ENCODE results near the gene HIVEP2. TPM values are rescaled to one million over a fixed set of nuclear protein-coding genes. Genes with fewer than 3 reads are reported as not detected.

Gene HIVEP2
- polyA plus RNA-seq, 4 donors = 11.6 to 13.8 (median 12.4) TPM

DNA sequence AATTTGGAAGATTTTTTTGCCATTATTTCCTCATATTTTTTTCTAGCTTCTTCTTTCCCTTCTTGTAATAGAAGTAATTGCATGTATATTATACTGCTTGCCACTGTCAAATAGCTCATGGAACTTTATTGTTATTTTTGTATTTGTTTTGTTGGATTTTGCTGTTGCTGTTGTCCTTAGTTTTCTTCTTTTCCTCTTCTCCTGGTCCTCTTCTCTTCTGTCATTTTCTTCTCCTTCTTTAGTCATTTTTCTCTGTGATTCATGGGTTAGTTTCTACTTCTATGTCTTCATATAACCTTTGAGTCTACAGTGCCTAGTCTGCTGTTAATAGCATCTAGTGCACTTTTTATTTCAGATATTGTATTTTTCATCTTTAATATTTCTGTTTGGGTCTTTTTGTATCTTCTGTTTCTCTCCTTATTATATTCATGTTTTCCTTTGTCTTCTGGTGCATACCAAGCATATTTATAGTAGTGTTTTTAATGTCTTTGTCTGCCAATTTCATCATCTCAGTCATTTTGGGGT is 226.2 kb downstream of the HIVEP2 start:
- no peak for DNase-seq (ENCODE audit: low read depth in 4 of 4, low spot score in 2 of 4)

DNA sequence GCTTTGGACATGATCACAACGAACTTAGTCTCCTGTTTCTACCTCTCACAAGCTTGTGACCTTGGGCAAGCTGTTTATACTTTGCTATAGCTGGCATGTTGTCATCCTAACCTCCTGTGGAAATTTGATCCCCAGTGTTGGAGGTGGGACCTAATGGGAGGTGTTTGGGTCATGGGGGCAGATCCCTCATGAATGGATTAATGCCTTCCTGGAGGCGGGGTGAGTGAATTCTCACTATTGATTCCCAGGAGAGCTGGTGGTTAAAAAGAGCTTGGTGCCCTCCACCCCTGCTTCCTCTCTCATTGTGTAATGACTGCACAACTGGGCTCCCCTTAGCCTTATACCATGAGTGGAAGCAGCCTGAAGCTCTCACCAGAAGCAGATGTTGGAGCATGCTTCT is 228.9 kb downstream of the HIVEP2 start:
- DNase-seq (ENCODE audit: low read depth in 4 of 4, low spot score in 2 of 4) = no peak

DNA sequence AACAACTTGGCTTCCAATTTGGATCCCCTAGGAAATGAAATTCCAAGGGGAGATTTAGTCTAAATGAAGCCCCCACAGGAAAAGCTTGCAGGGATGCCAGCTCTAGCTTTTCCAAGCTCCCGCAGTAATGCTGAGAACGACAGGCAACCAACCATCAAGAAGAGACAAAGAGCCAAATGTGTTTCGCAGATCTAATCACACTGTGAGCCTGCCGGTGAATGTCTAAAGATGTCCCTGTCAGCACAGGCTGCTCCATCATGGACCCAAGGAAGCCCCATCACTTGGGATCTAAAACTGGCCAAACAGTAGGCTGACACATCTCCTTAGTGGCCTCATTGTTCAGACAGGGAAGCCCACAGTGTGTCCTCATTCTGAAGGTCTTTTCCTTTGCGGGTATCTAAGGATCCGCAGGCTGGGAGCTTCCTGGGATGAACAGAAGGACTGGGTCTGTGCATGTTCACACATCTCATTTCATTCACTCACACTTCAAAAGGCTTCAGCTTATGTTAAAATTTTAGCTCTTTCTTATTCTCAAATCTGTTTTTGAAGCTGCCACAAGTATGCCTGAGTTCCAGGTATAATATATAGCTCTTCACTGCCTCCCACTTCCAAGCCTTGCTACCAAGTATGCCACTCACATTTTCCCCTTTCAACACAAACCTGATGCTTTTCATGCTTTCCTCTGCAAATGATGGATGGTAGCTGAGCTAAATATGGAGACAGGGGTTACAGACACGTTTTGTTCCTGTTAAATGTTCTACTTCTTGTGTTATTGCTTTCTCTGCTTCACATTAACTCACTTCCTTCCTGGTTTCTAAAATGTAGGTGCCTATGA is 229.8 kb downstream of the HIVEP2 start:
- no peak for DNase-seq (ENCODE audit: low read depth in 4 of 4, low spot score in 2 of 4)

DNA sequence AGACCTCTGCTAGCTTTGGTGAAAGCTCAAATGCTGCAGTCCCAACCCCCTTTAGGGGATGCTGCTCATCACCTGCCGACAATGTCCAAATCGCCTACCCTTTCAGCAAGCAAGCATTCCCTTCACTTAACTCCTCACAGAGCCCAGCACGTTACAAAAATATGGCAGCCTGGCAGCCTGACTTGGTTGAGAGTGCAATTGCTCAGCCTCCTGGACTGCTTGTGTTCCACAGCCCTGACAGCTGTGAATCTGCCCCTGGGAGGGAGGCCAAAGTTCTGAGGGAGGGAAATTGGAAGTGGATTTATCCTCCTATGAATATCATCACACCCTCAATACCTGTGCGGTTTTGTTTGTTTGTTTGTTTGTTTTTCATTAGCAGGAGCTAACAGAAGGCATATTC is 231.0 kb downstream of the HIVEP2 start:
- no peak for DNase-seq (ENCODE audit: low read depth in 4 of 4, low spot score in 2 of 4)

DNA sequence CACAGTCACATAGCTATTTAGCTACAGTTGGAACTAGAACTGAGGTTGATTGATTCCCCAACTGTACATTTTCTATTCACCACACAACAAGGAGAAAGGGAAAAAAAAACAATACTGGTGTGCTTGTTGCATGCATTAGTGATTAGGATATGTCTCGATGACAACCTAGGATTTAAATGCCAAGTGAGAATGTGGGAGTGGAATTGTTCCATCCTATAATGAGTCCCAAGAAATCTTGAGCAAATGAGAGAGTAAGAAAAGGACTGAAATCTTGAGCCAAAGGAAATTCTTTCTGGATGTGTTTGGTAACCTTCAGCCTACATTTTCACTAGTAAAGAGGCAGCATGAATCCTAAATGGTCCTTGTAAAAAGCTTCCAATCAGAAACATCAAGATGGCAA is 232.7 kb downstream of the HIVEP2 start:
- DNase-seq (ENCODE audit: low read depth in 4 of 4, low spot score in 2 of 4) = no peak

DNA sequence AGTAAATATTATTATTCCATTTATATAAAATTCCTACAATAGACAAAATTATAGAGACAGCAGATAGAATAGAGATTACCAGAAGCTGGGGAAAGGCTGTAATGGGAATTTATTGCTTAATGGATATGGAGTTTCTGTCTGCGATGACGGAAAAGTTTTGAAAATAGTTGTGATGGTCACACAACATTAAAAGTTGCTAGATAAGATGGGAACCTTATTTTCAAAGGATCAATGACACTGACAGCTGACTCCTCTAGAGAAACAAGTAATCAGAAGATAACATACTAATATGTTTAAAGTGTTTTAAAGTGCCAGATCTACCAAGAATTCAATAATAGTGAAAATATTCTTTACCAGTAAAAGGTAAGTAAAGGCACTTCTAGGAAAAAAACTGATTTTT is 236.3 kb downstream of the HIVEP2 start:
- no peak for DNase-seq (ENCODE audit: low read depth in 4 of 4, low spot score in 2 of 4)

DNA sequence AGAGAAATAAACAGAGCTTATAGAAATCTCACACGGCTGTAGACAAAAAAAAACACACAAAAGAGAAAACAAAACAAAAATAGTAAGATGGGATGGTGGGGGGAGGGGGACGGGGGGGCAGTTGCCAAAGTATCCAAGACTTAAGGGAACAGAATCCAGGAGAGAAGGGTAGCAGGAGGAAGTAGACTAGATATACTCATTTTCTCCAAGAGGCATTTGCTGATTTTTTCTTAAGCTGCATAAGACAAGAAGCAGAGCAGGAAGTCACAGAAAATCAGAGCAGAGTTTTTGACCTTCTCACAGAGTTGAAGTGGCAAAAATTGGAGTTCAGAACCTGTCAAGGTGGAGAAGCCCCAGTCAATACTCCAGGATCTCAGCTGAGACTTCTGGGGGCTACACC is 237.7 kb downstream of the HIVEP2 start:
- no peak for DNase-seq (ENCODE audit: low read depth in 4 of 4, low spot score in 2 of 4)

DNA sequence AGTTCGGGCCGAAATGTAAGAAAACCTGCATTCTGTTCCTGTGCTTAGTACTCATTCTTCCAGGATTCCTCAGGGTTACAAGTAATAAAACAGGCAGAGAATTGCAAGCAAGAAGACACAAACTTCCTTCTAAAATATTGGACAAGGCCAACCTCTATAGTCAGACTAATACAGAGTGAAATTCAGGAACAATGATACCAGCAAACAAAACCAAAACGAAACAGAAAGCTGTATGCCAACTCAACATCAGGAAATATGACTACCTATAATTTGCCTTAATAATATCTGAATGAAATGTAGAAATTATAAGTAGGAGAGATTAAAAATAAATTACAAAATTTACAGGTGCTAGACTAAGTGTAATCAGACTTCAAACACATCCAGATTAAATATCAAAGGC is 238.8 kb downstream of the HIVEP2 start:
- DNase-seq (ENCODE audit: low read depth in 4 of 4, low spot score in 2 of 4) = no peak

DNA sequence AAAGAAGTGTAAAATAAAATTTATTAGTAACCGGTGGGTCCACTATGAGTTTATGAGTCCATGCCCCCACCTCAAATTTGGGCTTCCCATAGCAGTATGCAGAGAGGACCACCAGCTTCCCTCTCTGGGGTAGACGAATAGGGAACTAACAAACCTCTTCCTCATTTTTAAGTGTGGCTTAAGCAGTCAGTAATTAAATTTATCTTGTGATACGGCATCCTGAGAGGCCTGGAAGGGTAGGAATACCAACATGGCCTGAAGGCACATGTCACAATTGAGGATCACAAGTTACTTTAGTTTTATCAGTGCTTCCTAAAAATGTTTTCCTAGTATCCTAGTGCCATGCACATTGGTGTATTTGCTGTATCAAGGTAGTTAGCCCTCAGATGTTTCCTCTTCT is 239.9 kb downstream of the HIVEP2 start:
- DNase-seq (ENCODE audit: low read depth in 4 of 4, low spot score in 2 of 4) = no peak

DNA sequence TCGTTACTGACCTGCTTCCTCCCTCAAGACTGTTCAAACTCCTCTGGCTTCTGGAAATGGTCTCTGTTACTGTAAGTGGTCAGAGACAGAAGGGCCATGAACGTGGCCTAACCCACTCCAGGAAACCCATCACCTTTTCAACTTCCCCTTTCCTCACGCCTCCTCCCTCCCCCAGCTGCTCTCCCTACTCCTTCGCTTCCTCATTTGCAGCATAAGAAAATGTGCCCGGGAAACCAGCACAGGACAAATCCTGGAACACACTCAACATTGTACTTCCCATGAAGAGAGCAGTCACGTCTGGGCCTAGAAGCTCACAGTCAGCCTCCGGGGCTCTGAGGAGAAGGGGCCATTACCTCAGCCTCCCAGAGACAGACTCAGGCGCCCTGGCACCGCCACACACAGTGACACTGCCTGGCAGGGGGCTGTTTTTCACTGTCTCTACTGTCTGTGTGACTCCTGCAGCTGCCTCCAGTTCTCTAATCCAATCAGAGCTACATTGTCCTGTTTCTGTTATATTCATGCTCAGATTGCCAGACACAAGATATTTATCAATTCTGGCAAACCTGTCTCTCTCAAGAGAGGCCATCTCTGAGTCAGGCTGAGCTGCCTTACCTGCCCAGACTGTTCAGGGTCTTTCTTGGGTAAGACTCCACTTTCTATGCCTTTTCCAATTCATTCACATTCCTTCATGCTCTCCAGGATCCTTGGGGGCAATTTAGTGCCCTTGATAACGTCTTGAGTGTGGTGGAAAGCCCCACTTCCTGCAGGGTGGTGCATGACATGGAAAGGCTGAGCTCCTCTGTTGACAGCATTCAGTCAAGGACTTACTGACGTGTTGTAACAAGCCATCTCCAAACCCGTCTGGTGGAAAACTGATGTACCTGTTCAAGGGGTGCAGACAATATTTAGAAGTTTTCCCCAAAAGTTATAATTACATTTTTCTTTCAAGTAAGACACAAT is 242.2 kb downstream of the HIVEP2 start:
- no peak for DNase-seq (ENCODE audit: low read depth in 4 of 4, low spot score in 2 of 4)

Other genes with a start within 250 kb of the HIVEP2 start
- gene AIG1, start 115.7 kb upstream of the HIVEP2 start, polyA plus RNA-seq (ENCODE audit: insufficient read length in 4 of 4) = 100 to 1,000 TPM in 2 of 4 donors, 10 to 100 TPM in 2; 92.2 to 114 (median 102) TPM

All from left renal cortex interstitium (tissue), 4 donors.